NCI-H146 treated with DMSO at 0.1 percent for 48 hours (cell line): ENCODE data around the gene DELE1.

Experiments used
- DNase-seq: peaks from one replicate; lab custom pipeline; 2025; ENCODE audit not compliant: unreplicated experiment; lab: John Stamatoyannopoulos, UW

DELE1 gene

GRCh38 chr5:141954194-141954593, 30.5 kb downstream of the DELE1 start:
- DNase-seq: no peak

- DNase-seq: peak; percentile 11
Measured at GRCh38 chr5:141957367-141957996, 33.8 kb downstream of the DELE1 start.

GRCh38 chr5:141958113-141958512, 34.4 kb downstream of the DELE1 start, which contains the start of gene PCDH12:
TSS of gene PCDH12 (minus strand) at chr5:141958202. CDS start at chr5:141957851, 351 bp downstream.
- DNase-seq: peak; percentile 9

GRCh38 chr5:141958546-141959172, 35.0 kb downstream of the DELE1 start:
- DNase-seq: no peak

- DNase-seq: no peak
Measured at GRCh38 chr5:141960018-141960417, 36.3 kb downstream of the DELE1 start.

- peak; percentile 18 for DNase-seq
Measured at GRCh38 chr5:141960449-141961323, 37.0 kb downstream of the DELE1 start.

GRCh38 chr5:141961466-141961865, 37.8 kb downstream of the DELE1 start:
- DNase-seq: no peak

GRCh38 chr5:141963701-141964100, 40.0 kb downstream of the DELE1 start:
- no peak for DNase-seq

GRCh38 chr5:141965071-141965470, 41.4 kb downstream of the DELE1 start:
- no peak for DNase-seq

- no peak for DNase-seq
Measured at GRCh38 chr5:141966275-141966962, 42.7 kb downstream of the DELE1 start.

- DNase-seq: no peak
Measured at GRCh38 chr5:141966963-141967333, 43.3 kb downstream of the DELE1 start.

- DNase-seq: peak; percentile 58
Measured at GRCh38 chr5:141968914-141969608, 45.4 kb downstream of the DELE1 start, which contains the start of gene RNF14. TSS of gene RNF14 (plus strand) at chr5:141969105. CDS start at chr5:141973589, 4,484 bp downstream.

GRCh38 chr5:141969783-141970771, 46.4 kb downstream of the DELE1 start:
- no peak for DNase-seq

- DNase-seq: no peak
Measured at GRCh38 chr5:141973871-141974595, 50.4 kb downstream of the DELE1 start.

GRCh38 chr5:141976176-141976575, 52.5 kb downstream of the DELE1 start:
- no peak for DNase-seq

GRCh38 chr5:141978389-141978788, 54.7 kb downstream of the DELE1 start:
- no peak for DNase-seq

- no peak for DNase-seq
Measured at GRCh38 chr5:141982626-141983025, 59.0 kb downstream of the DELE1 start.

- DNase-seq: no peak
Measured at GRCh38 chr5:141986072-141986471, 62.4 kb downstream of the DELE1 start.

- no peak for DNase-seq
Measured at GRCh38 chr5:141989720-141990119, 66.0 kb downstream of the DELE1 start.
